ENCODE results near the gene IVD. TPM values are rescaled to one million over a fixed set of nuclear protein-coding genes. Genes with fewer than 3 reads are reported as not detected.

IVD gene
- total RNA-seq, 1 experiment from 2014 or later: 34.9 TPM

GRCh38 chr15:40388941-40389823 is 16.4 kb upstream of the IVD start:
- Histone ChIP-seq H3K27ac (no peak overlapping the region; the same call in 1 of the 2 replicates), H3K36me3 (peaks cover 84% of the 10 kb centered on the region), H3K9me3 (replicated peaks) (no peaks in the 10 kb centered on the region), H3K4me3 (no peak overlapping the region), H3K4me1 (peaks cover 3% of the 10 kb centered on the region; the same call in 1 of the 2 replicates), H3K27me3 (no peaks in the 10 kb centered on the region)
- DNase-seq: peak; percentile 69

- Histone ChIP-seq H3K4me1 (peaks cover 3% of the 10 kb centered on the region; the same call in 1 of the 2 replicates), H3K36me3 (peaks cover 83% of the 10 kb centered on the region), H3K4me3 (no peak overlapping the region), H3K27ac (no peak overlapping the region), H3K9me3 (replicated peaks) (no peaks in the 10 kb centered on the region), H3K27me3 (no peaks in the 10 kb centered on the region)
- DNase-seq: no peak
These were observed 15.6 kb upstream of the IVD start for GRCh38 chr15:40389824-40390595.

- no peak for DNase-seq
- Histone ChIP-seq H3K9me3 (replicated peaks) (no peaks in the 10 kb centered on the region), H3K27me3 (no peaks in the 10 kb centered on the region), H3K36me3 (peaks cover 55% of the 10 kb centered on the region), H3K4me3 (no peak overlapping the region), H3K4me1 (peaks cover 3% of the 10 kb centered on the region; the same call in 1 of the 2 replicates), H3K27ac (no peak overlapping the region)
These were observed 12.3 kb upstream of the IVD start for GRCh38 chr15:40392986-40393948.

DNA sequence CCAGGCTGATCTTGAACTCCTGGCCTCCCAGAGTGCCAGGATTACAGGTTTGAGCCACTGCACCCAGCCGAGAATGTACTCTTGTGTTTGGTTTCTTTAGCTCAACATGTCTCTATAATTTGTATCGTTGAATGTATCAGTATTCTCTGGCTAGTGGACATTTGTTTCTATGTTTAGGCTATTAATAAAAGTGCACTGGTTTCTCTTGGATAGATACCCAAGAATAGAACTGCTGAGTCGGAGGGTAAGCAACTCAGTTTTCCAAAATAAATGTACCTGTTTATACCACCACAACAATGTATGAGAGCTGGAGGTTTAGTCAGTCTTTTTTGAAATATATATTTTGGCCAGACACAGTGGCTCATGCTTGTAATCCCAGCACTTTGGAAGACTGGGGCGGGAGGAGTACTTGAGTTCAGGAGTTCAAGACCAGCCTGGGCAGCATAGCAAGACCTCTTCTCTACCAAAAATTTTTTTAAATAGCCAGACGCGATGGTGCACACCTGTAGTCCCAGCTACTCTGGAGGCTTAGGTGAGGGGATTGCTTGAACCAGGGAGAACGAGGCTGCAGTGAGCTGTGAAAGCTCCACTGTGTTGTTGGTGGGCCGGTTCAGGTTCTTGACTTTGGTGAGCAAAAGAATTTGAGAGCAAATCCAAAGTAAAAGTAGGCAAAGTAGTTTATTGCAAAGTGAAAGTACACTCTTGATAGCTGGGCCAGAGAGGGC is 7.7 kb upstream of the IVD start:
- Histone ChIP-seq H3K4me3 (no peak overlapping the region), H3K36me3 (peaks cover 16% of the 10 kb centered on the region), H3K27me3 (no peaks in the 10 kb centered on the region), H3K4me1 (no peaks in the 10 kb centered on the region), H3K27ac (no peak overlapping the region), H3K9me3 (replicated peaks) (no peaks in the 10 kb centered on the region)
- DNase-seq: no peak

- no peak for DNase-seq
- Histone ChIP-seq H3K9me3 (replicated peaks) (no peaks in the 10 kb centered on the region), H3K36me3 (peaks cover 11% of the 10 kb centered on the region), H3K4me1 (no peaks in the 10 kb centered on the region), H3K27me3 (no peaks in the 10 kb centered on the region), H3K4me3 (no peak overlapping the region), H3K27ac (no peak overlapping the region)
These were observed 7.2 kb upstream of the IVD start for GRCh38 chr15:40398413-40398873.

DNA sequence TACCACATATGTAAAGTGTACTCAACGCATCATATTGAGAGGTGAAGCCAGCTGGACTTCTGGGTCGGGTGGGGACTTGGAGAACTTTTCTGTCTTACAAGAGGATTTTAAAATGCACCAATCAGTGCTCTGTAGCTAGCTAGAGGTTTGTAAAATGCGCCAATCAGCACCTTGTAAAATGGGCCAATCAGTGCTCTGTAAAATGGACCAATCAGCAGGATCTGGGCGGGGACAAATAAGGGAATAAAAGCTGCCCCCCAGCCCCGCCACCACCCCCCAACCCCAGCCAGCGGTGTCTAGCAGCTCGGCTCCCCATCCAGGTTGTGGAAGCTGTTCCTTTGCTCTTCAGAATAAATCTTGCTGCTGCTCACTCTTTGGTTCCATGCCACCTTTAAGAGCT is 6.2 kb upstream of the IVD start:
- Histone ChIP-seq H3K4me1 (no peaks in the 10 kb centered on the region), H3K9me3 (replicated peaks) (no peaks in the 10 kb centered on the region)

GRCh38 chr15:40407330-40407990 is 1.9 kb downstream of the IVD start:
- H3K36me3 ChIP-seq: peaks cover 28% of the 10 kb centered on the region
- H3K4me1 ChIP-seq: 0 out of 2 replicates have a peak, but pooled peaks cover 3% of the 10 kb centered on the region
- H3K4me3 ChIP-seq: no peak overlapping the region
- no peak overlapping the region for H3K27ac ChIP-seq
- no peaks in the 10 kb centered on the region for H3K27me3 ChIP-seq
- no peaks in the 10 kb centered on the region for H3K9me3 ChIP-seq (replicated peaks)
- DNase-seq: no peak

More for the DNA sequence above, 6.2 kb upstream of the IVD start:
- DNase-seq: no peak
- no peaks in the 10 kb centered on the region for H3K27me3 ChIP-seq
- peaks cover 2% of the 10 kb centered on the region; the same call in 1 of the 2 replicates for H3K36me3 ChIP-seq
- no peak overlapping the region for H3K4me3 ChIP-seq
- H3K27ac ChIP-seq: no peak overlapping the region

DNA sequence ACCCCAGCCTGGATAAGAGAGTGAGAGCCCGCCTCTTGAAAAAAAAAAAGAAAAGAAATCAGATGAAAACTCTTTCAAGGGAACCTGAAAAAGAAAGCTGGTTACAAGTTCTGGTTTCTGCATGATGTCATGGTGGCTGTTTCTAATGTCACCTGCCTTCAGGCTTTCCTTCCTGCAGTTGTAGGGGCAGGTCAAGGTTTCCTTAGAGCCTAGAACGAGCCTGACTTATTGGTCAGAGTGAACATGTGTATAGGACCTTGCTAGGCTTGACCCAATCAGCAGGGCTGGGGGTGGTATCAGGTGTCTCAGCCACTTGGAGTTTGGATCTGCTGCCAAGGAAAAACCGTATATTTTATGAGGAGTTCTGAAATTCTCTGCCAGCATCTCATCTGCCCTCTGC is 3.8 kb downstream of the IVD start:
- no peak for DNase-seq
- Histone ChIP-seq H3K27me3 (no peaks in the 10 kb centered on the region), H3K4me3 (no peak overlapping the region), H3K27ac (no peak overlapping the region), H3K4me1 (0 out of 2 replicates have a peak, but pooled peaks cover 3% of the 10 kb centered on the region), H3K36me3 (peaks cover 33% of the 10 kb centered on the region), H3K9me3 (replicated peaks) (no peaks in the 10 kb centered on the region)

GRCh38 chr15:40410476-40410875 is 4.9 kb downstream of the IVD start:
- Histone ChIP-seq H3K27ac (no peak overlapping the region), H3K4me3 (no peak overlapping the region), H3K27me3 (no peaks in the 10 kb centered on the region), H3K36me3 (peaks cover 39% of the 10 kb centered on the region), H3K9me3 (replicated peaks) (no peaks in the 10 kb centered on the region), H3K4me1 (0 out of 2 replicates have a peak, but pooled peaks cover 3% of the 10 kb centered on the region)
- no peak for DNase-seq

DNA sequence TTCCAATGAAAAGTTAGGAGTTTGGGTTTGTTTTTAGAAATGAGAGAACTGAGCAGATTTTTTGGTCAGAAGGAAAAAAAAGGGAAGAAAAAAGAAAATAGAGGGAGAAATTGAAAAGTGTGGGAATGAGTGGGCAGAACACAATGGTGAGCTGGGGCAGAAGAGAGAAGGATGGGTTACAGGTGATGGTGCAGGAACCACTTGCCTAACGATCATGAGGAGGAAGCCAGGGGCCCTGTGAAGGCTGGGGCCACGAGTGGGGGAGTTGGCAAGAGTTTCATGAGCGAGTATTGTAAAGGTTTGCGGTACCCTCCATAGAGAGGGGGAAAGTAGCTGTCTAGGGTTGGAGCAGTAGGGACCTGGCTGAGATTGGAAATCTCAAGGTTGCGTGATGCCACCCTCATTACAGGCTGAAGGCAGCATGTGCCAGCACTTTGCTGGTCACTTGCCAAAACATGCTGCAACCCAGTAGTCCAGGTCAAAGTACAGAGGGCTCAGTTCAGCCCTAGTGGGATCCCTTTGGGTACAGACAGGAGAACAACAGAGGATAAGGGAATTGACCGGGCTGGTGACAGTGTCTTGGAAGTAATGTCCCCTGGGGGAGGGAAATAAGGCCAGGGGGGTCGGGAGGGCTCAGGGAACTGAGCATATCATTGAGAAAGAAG is 6.6 kb downstream of the IVD start:
- no peak for DNase-seq
- Histone ChIP-seq H3K27ac (no peak overlapping the region), H3K9me3 (replicated peaks) (no peaks in the 10 kb centered on the region), H3K27me3 (no peaks in the 10 kb centered on the region), H3K4me3 (no peak overlapping the region), H3K36me3 (peaks cover 46% of the 10 kb centered on the region), H3K4me1 (no peaks in the 10 kb centered on the region)

GRCh38 chr15:40413036-40413435 is 7.4 kb downstream of the IVD start:
- H3K27ac ChIP-seq: no peak overlapping the region
- H3K27me3 ChIP-seq: no peaks in the 10 kb centered on the region
- no peak for DNase-seq
- H3K4me1 ChIP-seq: no peaks in the 10 kb centered on the region
- H3K4me3 ChIP-seq: no peak overlapping the region
- no peaks in the 10 kb centered on the region for H3K9me3 ChIP-seq (replicated peaks)
- peaks cover 39% of the 10 kb centered on the region for H3K36me3 ChIP-seq

DNA sequence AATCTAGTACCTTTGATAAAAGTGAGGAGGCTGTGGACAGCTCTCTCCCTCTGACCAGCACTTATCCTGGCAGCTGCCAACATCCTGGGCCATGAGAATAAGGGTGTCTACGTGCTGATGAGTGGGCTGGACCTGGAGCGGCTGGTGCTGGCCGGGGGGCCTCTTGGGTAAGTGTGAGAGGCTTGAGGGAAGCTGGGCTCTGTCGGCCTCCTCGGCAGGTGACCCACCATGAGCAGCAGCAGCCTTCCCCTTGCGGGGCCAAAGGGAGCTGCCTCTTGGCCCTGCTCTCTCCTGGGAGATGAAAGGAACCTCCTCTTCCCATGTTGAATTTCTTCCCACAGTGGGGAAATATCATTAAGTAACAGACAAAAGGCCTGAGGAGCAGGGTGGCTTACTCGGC is 9.2 kb downstream of the IVD start:
- DNase-seq: no peak
- no peaks in the 10 kb centered on the region for H3K9me3 ChIP-seq (replicated peaks)
- no peak overlapping the region for H3K4me3 ChIP-seq
- no peaks in the 10 kb centered on the region for H3K27me3 ChIP-seq
- no peak overlapping the region for H3K27ac ChIP-seq
- no peaks in the 10 kb centered on the region for H3K4me1 ChIP-seq
- H3K36me3 ChIP-seq: peaks cover 35% of the 10 kb centered on the region

GRCh38 chr15:40415226-40415625 is 9.6 kb downstream of the IVD start:
- Histone ChIP-seq H3K36me3 (peaks cover 33% of the 10 kb centered on the region), H3K4me1 (no peaks in the 10 kb centered on the region), H3K4me3 (no peak overlapping the region), H3K27me3 (no peaks in the 10 kb centered on the region), H3K27ac (no peak overlapping the region), H3K9me3 (replicated peaks) (no peaks in the 10 kb centered on the region)
- no peak for DNase-seq

Measured in SJCRH30 (cell line).